Type B pancreatic cell (in vitro differentiated cells): Measurements from ENCODE around the gene UNC119. TPM values are rescaled to one million over a fixed set of nuclear protein-coding genes. Genes with fewer than 3 reads are reported as not detected.

Source experiments
- DNase-seq: peaks from one replicate; pipeline ENCODE4 v3.0.0; 2021; ENCODE audit warnings: mixed read lengths; ENCODE audit not compliant: unreplicated experiment; ENCODE audit errors: extremely low spot score
- H3K27ac Mint-ChIP-seq: 2 replicates; pipeline ENCODE4 v1.8.0; 2021; ENCODE audit warnings: mild to moderate bottlenecking, mixed read lengths
- H3K27me3 Mint-ChIP-seq: 2 replicates; pipeline ENCODE4 v1.8.0; 2021; ENCODE audit warnings: mixed read lengths
- H3K36me3 Mint-ChIP-seq: 2 replicates; pipeline ENCODE4 v1.8.0; 2021; ENCODE audit warnings: mixed read lengths
- H3K4me1 Mint-ChIP-seq: one replicate; pipeline ENCODE4 v1.8.0; 2021; ENCODE audit warnings: mixed read lengths; ENCODE audit not compliant: unreplicated experiment
- H3K4me3 Mint-ChIP-seq: 2 replicates; pipeline ENCODE4 v1.8.0; 2021; ENCODE audit warnings: mild to moderate bottlenecking, mixed read lengths
- H3K9me3 Mint-ChIP-seq: 2 replicates; pipeline ENCODE4 v1.8.0; 2021; ENCODE audit warnings: mixed read lengths
- total RNA-seq: library from RNA; stranded (reverse); gene quantifications from 2 replicates; pipeline ENCODE4 v1.2.1, GENCODE V29; 2021; ENCODE audit warnings: low replicate concordance
- TF ChIP-seq, protein P1 (sequence below): fragments of 200-600 bp; sonication (generic); conservative IDR thresholded peaks from 2 replicates; pipeline ENCODE4 v1.5.0; 2021; ENCODE audit warnings: antibody characterized with exemption, mild to moderate bottlenecking

Gene UNC119
- total RNA-seq, 1 donor from 2014 or later, result 52.2 TPM

DNA sequence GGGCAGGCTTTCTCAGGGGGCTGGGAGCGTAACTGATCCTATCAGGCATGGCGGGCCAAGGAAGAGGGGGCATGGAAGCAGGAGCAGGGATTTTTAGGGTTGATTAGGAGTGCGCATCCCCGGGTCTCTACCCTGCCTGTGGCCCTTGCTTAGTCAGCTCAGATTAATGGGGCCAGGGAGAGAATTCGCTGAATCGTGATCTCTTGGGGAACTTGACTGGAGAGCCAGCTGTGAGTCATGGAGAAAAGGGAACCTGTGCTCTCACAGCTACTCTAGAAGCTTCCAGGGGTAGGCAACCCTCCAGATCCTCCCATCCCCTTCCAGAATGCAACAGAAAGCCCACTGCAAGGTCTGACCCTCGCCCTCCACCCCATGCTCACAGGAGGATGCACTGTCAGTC is 42.6 kb downstream of the UNC119 start:
- DNase-seq, result no peak
- Mint-ChIP-seq H3K27me3 (peaks cover 19% of the 10 kb centered on the region), H3K27ac (no peak overlapping the region), H3K9me3 (no peaks in the 10 kb centered on the region), H3K36me3 (no peaks in the 10 kb centered on the region), H3K4me1 (peaks cover 22% of the 10 kb centered on the region), H3K4me3 (no peak overlapping the region)
- TF ChIP-seq, protein P1, sequence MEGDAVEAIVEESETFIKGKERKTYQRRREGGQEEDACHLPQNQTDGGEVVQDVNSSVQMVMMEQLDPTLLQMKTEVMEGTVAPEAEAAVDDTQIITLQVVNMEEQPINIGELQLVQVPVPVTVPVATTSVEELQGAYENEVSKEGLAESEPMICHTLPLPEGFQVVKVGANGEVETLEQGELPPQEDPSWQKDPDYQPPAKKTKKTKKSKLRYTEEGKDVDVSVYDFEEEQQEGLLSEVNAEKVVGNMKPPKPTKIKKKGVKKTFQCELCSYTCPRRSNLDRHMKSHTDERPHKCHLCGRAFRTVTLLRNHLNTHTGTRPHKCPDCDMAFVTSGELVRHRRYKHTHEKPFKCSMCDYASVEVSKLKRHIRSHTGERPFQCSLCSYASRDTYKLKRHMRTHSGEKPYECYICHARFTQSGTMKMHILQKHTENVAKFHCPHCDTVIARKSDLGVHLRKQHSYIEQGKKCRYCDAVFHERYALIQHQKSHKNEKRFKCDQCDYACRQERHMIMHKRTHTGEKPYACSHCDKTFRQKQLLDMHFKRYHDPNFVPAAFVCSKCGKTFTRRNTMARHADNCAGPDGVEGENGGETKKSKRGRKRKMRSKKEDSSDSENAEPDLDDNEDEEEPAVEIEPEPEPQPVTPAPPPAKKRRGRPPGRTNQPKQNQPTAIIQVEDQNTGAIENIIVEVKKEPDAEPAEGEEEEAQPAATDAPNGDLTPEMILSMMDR, result no peak

GRCh38 chr17:28508211-28508724 is 44.2 kb downstream of the UNC119 start:
- Mint-ChIP-seq H3K27ac (no peak overlapping the region), H3K27me3 (peaks cover 12% of the 10 kb centered on the region), H3K9me3 (no peaks in the 10 kb centered on the region), H3K4me3 (peak overlapping the region; percentile 45), H3K4me1 (peaks cover 23% of the 10 kb centered on the region), H3K36me3 (no peaks in the 10 kb centered on the region)
- TF ChIP-seq, protein P1, result no peak
- DNase-seq, result no peak

- H3K4me1 Mint-ChIP-seq, result peaks cover 23% of the 10 kb centered on the region
- H3K4me3 Mint-ChIP-seq, result no peak overlapping the region
- TF ChIP-seq, protein P1, result no peak
- peaks cover 12% of the 10 kb centered on the region for H3K27me3 Mint-ChIP-seq
- no peak overlapping the region for H3K27ac Mint-ChIP-seq
- no peaks in the 10 kb centered on the region for H3K36me3 Mint-ChIP-seq
- no peak for DNase-seq
- no peaks in the 10 kb centered on the region for H3K9me3 Mint-ChIP-seq
Observed at GRCh38 chr17:28507567-28508203, 44.7 kb downstream of the UNC119 start.

DNA sequence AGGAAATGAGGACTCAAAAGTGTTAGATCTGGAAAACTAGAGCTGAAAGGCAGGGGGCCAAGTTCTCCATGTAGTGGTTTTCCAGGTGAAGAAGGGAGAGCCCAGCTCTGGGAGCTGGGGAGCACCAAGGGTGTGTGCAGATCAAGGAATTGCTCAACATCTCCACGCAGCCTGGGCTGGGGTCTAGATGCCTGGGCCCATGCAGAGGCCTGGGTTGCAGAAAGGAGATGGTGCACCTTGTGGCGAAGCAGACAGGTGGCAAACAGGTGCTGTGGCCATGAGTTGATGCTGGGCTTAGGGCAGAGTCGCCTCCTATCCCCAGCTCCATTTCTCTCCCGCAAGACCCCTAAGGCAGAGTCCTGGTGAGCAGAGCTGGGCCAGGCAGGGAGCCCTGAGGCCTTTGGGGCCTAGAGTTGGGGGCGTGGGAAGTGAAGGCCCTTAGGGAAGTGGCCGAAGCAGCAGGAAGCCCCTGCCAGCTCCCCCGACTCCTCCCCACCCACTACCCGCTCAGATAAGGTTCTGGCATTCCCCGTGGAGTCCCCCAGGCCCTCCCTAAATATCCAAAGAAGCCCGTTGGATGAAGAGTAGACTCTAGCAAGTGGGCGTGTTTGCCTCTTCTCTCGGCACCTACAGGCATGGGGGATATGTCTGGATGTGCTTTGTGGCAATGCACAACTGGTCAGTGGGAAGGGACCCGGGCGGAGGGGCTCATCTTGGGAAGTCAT is 45.5 kb downstream of the UNC119 start:
- H3K27ac Mint-ChIP-seq, result no peak overlapping the region
- no peak overlapping the region for H3K4me3 Mint-ChIP-seq
- DNase-seq, result no peak
- peaks cover 23% of the 10 kb centered on the region for H3K4me1 Mint-ChIP-seq
- peaks cover 12% of the 10 kb centered on the region for H3K27me3 Mint-ChIP-seq
- no peaks in the 10 kb centered on the region for H3K36me3 Mint-ChIP-seq
- TF ChIP-seq, protein P1, result no peak
- no peaks in the 10 kb centered on the region for H3K9me3 Mint-ChIP-seq

- Mint-ChIP-seq H3K36me3 (no peaks in the 10 kb centered on the region), H3K27me3 (peaks cover 12% of the 10 kb centered on the region), H3K4me1 (peaks cover 28% of the 10 kb centered on the region), H3K27ac (peak within 1 kb of the TSS; percentile 33), H3K4me3 (no peak within 1 kb of the TSS), H3K9me3 (no peaks in the 10 kb centered on the region)
- no peak for DNase-seq
- TF ChIP-seq, protein P1, result no peak
Observed at GRCh38 chr17:28505986-28506665, 46.3 kb downstream of the UNC119 start, which contains the start of gene FOXN1. Gene FOXN1 (plus strand): TSS chr17:28506348. CDS start chr17:28523970, 17,622 bp downstream.
